ENCODE measurements around the gene CCL27. TPM values are rescaled to one million over a fixed set of nuclear protein-coding genes. Genes with fewer than 3 reads are reported as not detected.

The CCL27 gene
- total and polyA plus RNA-seq, 8 donors, result 0.58 to 1.3 TPM; not detected in 6

DNA sequence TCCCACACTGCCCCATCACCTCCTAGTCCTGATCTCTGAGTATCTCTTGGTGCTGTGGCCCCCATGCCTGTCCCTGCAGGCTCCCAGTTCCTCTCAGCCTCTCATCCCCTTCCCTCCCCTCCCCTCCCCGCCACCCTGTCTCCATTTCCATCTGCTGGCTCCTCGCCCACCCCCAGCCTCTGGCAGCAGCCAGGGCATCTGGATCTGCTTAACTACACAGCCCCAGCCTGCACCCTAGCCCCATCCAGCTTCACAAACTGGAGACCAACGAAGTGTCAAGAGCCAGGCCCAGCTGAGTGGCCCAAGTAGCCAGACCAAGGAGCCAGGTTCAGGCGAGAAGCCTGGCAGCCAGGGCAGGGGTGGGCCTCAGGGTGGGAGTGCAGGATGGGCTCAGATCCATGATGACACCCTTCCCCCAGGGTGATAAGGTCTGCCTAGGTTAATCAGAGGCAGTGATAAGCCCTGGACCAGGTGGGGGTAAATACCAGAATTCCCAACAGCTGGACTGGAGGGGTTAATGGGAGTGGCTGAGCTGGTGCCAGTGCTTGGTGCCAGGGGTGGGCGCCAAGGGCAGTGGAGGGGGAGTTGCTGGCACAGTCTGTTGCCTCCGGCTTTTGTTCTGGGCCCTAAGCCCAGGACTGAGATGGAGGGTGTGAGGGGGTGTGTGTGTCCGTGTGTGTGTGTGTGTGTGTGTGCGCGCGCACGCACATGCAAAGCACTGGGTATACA, 8.0 kb downstream of the CCL27 start:
- H3K4me1 ChIP-seq, result peaks cover 46 to 56% (median 49%) of the 10 kb centered on the region in 4 donors
- H3K27ac ChIP-seq, result peak overlapping the region in 4 of 5 donors; percentile 53 to 84 (median 80)
- TF ChIP-seq, protein P1, sequence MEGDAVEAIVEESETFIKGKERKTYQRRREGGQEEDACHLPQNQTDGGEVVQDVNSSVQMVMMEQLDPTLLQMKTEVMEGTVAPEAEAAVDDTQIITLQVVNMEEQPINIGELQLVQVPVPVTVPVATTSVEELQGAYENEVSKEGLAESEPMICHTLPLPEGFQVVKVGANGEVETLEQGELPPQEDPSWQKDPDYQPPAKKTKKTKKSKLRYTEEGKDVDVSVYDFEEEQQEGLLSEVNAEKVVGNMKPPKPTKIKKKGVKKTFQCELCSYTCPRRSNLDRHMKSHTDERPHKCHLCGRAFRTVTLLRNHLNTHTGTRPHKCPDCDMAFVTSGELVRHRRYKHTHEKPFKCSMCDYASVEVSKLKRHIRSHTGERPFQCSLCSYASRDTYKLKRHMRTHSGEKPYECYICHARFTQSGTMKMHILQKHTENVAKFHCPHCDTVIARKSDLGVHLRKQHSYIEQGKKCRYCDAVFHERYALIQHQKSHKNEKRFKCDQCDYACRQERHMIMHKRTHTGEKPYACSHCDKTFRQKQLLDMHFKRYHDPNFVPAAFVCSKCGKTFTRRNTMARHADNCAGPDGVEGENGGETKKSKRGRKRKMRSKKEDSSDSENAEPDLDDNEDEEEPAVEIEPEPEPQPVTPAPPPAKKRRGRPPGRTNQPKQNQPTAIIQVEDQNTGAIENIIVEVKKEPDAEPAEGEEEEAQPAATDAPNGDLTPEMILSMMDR (IDR thresholded peaks at IDR 0.05), result no peak
- TF ChIP-seq EP300 (IDR thresholded peaks at IDR 0.05) (no peak), POLR2AphosphoS5 (IDR thresholded peaks at IDR 0.05) (no peak), POLR2A (IDR thresholded peaks at IDR 0.05) (no peak)
- intact Hi-C loops (cut with DNase I; ENCODE audit: low total_unique reads), result no loop called here
- DNase-seq, result peak; percentile 46 to 88
- 20 to 43% (median 25%) methylated on average over 7 to 11 of the region's 11 CpGs for WGBS, 5 donors
- peak overlapping the region in 1 of 4 donors; percentile 3 for H3K4me3 ChIP-seq
- no peaks in the 10 kb centered on the region for H3K9me3 ChIP-seq
- H3K36me3 ChIP-seq, result peaks cover 4 to 11% (median 9%) of the 10 kb centered on the region in 4 donors
- no peaks in the 10 kb centered on the region for H3K27me3 ChIP-seq

DNA sequence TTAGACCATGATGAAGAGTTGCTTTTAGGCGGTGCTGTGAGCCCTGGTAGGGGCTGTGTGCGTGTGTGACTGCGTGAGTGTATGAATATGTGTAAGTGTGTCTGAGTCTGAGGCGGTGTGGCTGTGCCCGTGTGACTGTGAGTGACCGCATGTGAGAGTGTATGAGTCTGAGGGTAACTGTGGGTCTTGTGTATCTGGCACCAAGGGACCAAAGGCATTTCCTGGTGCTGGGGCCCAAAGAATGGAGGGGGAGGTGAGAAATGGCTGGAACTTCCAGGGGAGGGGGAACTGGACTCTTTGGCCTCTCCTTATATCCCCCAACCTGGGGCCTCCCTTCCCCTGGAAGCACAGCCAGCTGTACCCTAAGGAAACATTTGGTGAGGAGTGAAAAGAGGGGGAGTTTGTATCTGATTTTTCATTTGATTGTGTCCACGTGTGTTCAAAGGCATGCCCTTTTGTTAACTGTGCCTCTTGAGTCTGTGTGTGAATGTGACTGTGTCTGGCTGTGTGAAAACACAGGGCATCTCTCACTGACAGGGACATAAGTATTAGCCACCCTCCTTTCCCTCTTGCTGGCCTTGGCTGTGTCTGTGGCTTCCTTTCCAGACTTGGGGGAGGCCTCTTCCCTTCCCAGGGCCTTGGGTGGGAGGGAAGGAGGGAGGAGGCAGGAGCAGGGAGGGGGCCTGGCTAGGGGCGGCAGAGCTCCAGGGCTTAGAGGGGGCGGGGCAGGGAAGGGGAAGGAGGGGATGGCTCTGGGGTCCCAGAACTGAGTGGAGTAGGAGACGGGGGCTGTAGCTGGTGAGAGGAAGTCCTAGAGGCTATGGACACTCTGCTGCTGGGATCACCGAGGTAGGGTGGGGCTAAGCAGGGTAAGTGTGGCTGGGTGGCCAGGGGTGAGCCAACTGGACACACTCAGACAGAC, 9.0 kb downstream of the CCL27 start:
- intact Hi-C loops (cut with DNase I; ENCODE audit: low total_unique reads), result no loop called here
- 49 to 64% (median 57%) methylated on average over 11 of the region's 11 CpGs for WGBS, 5 donors
- peak in 1 of 2 donors; percentile 89 for DNase-seq
- Histone ChIP-seq H3K27ac (peak overlapping the region in 4 of 5 donors; percentile 53 to 84 (median 80)), H3K27me3 (no peaks in the 10 kb centered on the region), H3K9me3 (no peaks in the 10 kb centered on the region), H3K36me3 (peaks cover 12 to 22% (median 18%) of the 10 kb centered on the region in 4 donors), H3K4me3 (peak overlapping the region in 3 of 4 donors; percentile 33 to 44 (median 41)), H3K4me1 (peaks cover 46 to 67% (median 52%) of the 10 kb centered on the region in 4 donors)
- no peak for TF ChIP-seq POLR2AphosphoS5 (IDR thresholded peaks at IDR 0.05)
- TF ChIP-seq POLR2A (IDR thresholded peaks at IDR 0.05), result no peak
- TF ChIP-seq, protein P1 (IDR thresholded peaks at IDR 0.05), result no peak
- TF ChIP-seq EP300 (IDR thresholded peaks at IDR 0.05), result no peak

DNA sequence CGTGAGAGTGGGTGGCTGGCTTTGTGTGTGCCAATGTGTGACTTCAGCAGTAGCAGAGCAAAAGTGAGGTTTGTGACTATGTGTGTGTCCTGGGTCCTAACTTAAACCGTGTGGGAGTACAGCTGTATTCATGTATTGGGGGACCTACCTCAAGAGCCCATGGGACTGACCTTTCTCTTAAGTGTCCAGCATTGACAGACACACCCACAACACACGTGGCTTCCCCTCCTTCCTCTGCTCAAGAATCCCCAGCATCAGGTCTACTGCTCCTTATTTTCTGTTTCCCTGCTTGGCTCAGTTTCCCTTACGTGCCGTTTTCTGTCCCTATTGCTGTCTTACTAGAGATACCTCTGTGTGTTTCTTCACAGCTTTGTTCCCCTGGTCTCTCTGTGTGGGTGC, 9.9 kb downstream of the CCL27 start:
- peaks cover 14 to 25% (median 22%) of the 10 kb centered on the region in 4 donors for H3K36me3 ChIP-seq
- peaks cover 52 to 75% (median 60%) of the 10 kb centered on the region in 4 donors for H3K4me1 ChIP-seq
- H3K9me3 ChIP-seq, result no peaks in the 10 kb centered on the region
- no peak for DNase-seq
- peak overlapping the region; percentile 53 to 84 (median 77) for H3K27ac ChIP-seq
- no peaks in the 10 kb centered on the region for H3K27me3 ChIP-seq
- 21 to 38% (median 37%) methylated on average over 5 of the region's 5 CpGs for WGBS, 5 donors
- H3K4me3 ChIP-seq, result peak overlapping the region; percentile 26 to 44 (median 37)
- TF ChIP-seq POLR2AphosphoS5 (IDR thresholded peaks at IDR 0.05) (no peak), EP300 (IDR thresholded peaks at IDR 0.05) (no peak), POLR2A (IDR thresholded peaks at IDR 0.05) (no peak)
- TF ChIP-seq, protein P1 (IDR thresholded peaks at IDR 0.05), result no peak
- intact Hi-C loops (cut with DNase I; ENCODE audit: low total_unique reads), result no loop called here
